ENCODE data around the gene RPS3A.
A peak's percentile ranks its signal among the peaks of the same experiment; 100 is the strongest.

The RPS3A gene

DNA sequence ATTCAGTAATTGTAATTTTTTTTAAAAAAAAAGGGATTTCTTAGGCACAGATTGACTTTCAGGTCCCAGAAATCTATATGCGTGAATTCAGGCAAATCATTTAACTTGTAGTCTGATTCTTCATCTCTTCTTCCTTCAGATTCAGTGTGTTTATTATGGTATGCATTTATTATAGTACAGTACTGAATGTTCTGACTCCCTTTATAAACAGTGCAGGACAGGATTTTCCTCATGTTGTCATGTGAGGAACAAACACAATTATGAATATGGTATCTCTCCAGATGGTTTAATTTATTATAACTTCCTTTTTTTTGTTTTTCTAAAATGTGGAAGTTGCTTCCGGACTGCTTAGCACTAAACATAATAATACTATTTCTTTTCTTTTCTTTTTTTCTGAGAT lies 54.2 kb downstream of the RPS3A start:
- no peak for TF ChIP-seq Cebpa-rat (IDR thresholded peaks at IDR 0.05)
- H3K27me3 ChIP-seq = no peaks in the 10 kb centered on the region
- 0 out of 22 replicates have a peak, but pooled peaks cover 0 to 4% (median 0%) of the 10 kb centered on the region in 11 experiments for H3K9me3 ChIP-seq (replicated peaks in 1 of 11)
- no peak overlapping the region for H3K9ac ChIP-seq
- H3K4me2 ChIP-seq = peak overlapping the region in 2 of 11 experiments; percentile 44 to 53; a peak in 3 of 22 replicates
- peaks cover 0 to 13% (median 0%) of the 10 kb centered on the region in 10 experiments; a peak in 3 of 20 replicates for H3K4me1 ChIP-seq
- no peaks in the 10 kb centered on the region for H4K20me1 ChIP-seq
- H3K36me3 ChIP-seq = no peaks in the 10 kb centered on the region
- H3K27ac ChIP-seq = peak overlapping the region in 1 of 11 experiments; percentile 14; a peak in 1 of 22 replicates
- no peak overlapping the region for H3K4me3 ChIP-seq

All from BLaER1 treated with 17β-estradiol and CSF1 and Interleukin-3, amounts not matched to agents 10 nM and 100 nM (cell line).